Hematopoietic multipotent progenitor cell treated with erythropoietin and hydrocortisone succinate and interleukin-3 and kit ligand, for 15 days (in vitro differentiated cells): Measurements from ENCODE around the gene PPWD1.
"Not testable (repeated sequence)": the region's sequence is repeated elsewhere in the genome, so short reads cannot be mapped to it uniquely, and the experiment has no call there.

Source experiments
- DNase-seq: peaks from one replicate; pipeline ENCODE4 v3.0.0-alpha.2; 2015; ENCODE audit warnings: low spot score

Gene PPWD1

GRCh38 chr5:65562731-65563701 lies at the start of gene PPWD1, which contains the start of gene CENPK:
Gene PPWD1, plus strand, starts transcription at chr5:65563296. Its CDS starts 15 bp downstream, at chr5:65563311.
Gene CENPK, minus strand, starts transcription at chr5:65563168. Its CDS starts 8,261 bp downstream, at chr5:65554907.
- DNase-seq: peak; percentile 94

GRCh38 chr5:65525726-65526125 lies 37.4 kb upstream of the PPWD1 start:
- DNase-seq: no peak

DNA sequence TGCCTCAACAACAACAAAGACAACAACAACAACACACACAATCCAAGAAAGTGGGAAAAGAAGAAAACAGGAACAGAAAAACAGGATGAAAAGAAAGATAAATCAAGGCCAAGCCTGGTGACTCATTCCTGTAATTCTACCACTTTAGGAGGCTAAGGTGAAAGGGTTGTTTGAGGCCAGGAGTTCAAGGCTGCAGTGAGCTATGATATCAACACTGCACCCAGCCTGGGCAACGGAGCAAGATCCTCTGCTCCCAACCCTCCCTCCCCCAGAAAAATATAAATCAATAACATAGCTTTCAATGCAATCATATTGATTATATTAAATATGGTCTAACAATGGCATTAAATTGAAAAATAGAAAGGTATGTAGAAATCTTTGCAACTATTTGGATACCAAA lies 32.2 kb upstream of the PPWD1 start:
- DNase-seq: no peak

GRCh38 chr5:65535529-65535987 lies 27.5 kb upstream of the PPWD1 start:
- no peak for DNase-seq

- no peak for DNase-seq
These were observed 23.3 kb upstream of the PPWD1 start for GRCh38 chr5:65539827-65540226.

GRCh38 chr5:65544473-65544872 lies 18.6 kb upstream of the PPWD1 start:
- no peak for DNase-seq

- no peak for DNase-seq
These were observed 17.0 kb upstream of the PPWD1 start for GRCh38 chr5:65546141-65546540.

- DNase-seq: no peak
These were observed 14.8 kb upstream of the PPWD1 start for GRCh38 chr5:65548281-65548680.

DNA sequence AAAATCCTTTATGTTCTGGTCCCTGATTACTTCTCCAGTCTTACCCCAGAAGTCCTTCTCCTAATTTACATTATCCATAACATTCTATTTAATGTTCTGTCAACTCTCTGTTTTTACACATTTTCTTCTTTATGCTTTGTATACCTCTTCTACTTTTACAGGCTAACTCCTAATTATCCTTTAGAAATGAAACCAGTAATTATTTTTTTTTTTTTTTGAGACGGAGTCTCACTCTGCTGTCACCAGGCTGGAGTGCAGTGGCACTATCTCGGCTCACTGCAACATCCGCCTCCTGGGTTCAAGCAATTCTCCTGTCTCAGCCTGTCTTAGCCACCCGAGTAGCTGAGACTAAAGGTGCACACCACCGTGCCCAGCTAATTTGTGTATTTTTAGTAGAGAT lies 9.2 kb upstream of the PPWD1 start:
- DNase-seq: no peak

- no peak for DNase-seq
These were observed 7.8 kb upstream of the PPWD1 start for GRCh38 chr5:65555287-65555686.

GRCh38 chr5:65556181-65556580 lies 6.9 kb upstream of the PPWD1 start:
- DNase-seq: no peak

GRCh38 chr5:65556718-65557117 lies 6.4 kb upstream of the PPWD1 start:
- no peak for DNase-seq

DNA sequence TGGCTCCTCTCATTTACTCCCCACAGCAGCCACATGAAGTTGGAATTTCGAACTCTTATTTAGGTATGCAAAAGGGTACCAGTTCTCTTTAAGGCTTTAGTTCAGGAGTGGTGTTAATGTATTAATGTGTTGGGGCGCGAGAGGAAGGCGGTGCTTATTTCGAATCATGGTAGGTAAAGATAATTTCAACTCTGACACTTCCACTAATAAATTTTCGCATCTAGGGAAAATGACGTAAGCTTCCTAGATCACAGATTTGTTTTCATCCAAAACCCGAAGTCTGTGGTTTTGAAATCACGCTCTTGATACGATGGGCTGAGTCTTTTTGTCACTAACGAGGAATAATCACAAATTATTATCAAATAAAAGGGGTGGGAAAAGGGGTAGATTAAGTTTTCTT lies 681 bp downstream of the PPWD1 start:
- peak; percentile 45 for DNase-seq

DNA sequence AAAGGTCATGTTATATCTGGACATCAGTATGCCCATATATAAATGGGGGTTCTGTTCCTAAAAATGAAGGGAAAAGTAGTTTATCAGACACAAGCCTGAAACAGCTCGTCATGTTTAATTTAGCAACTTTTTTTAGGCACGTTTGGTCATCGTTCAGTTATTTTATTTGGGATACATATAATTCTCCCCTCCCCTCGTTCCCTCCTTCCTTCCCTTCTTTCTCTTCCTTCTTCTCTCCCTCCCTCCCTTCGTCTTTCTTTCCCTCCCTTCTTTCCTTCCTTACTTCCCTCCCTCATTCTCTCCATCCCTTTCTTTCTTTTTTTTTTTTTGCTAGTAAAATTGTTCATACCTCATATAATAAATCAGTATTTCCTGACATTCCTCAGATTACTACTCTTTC lies 3.4 kb downstream of the PPWD1 start:
- DNase-seq: no peak

DNA sequence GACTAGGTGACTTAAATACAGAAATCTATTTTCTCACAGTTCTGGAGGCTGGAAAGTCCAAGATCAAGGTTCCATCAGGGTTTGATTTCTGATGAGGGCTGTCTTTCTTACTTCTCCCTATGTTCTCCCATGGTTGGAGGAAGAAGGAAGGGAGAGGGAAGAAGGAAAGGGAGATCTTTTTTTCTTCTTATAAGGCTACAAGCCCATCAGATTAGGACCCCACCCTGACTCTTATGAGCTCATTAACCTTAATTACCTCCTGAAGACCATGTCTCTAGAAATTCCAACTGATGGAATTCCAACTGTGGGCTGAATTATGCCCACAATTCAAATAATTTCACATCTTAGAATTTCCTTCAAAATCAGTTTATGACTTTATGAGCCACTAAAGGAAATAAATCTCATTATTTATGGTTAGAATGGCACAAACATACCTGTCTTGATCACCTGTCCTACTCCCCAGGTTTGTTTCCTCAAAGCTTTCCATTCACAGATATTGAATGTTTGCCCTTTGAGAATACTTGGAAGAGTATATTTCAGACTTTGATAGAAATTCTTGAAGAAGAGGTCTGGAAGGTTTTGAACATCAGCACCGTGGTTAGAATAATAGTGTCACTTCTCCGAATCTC lies 7.6 kb downstream of the PPWD1 start:
- no peak for DNase-seq

GRCh38 chr5:65577141-65577540 lies 14.0 kb downstream of the PPWD1 start:
- DNase-seq: no peak

- DNase-seq: no peak
These were observed 25.6 kb downstream of the PPWD1 start for GRCh38 chr5:65588694-65589093.

DNA sequence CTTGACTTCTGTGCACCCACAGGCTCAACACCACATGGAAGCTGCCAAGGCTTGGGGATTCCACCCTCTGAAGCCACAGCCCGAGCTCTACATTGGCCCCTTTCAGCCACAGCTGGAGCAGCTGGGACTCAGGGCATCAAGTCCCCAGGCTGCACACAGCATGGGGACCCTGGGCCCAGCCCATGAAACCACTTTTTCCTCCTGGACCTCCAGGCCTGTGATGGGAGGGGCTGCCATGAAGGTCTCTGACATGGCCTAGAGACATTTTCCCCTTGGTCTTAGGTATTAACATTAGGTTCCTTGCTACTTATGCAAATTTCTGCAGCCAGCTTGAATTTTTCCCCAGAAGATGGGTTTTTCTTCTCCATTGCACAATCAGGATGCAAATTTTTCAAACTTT lies 38.7 kb downstream of the PPWD1 start:
- DNase-seq: not testable (repeated sequence)

- no peak for DNase-seq
These were observed 48.4 kb downstream of the PPWD1 start for GRCh38 chr5:65611524-65611923.

DNA sequence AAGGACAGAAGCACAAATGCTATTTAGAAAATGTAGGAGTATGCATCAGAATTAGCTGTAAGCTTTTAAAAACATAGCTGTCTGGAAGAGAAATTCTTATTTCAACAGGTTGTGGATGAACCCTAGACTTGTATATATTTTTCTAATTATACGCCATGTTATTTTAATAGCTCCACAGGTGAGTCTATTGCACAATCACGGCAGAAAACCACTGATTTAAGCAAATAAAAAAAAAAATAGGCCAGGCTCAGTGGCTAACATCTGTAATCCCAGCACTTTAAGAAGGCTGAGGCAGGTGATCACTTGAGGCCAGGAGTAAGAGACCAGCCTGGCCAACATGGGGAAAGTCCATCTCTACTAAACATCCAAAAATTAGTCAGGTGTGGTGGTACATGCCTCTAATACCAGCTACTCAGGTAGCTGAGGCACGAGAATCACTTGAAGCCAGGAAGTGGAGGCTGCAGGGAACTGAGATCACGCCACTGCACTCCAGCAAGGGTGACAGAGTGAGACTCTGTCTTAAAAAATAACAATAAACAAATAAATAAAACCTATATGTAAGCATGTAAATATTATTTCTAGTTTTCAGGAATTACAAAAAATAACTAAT lies 49.3 kb downstream of the PPWD1 start:
- DNase-seq: no peak

- no peak for DNase-seq
These were observed 56.9 kb downstream of the PPWD1 start for GRCh38 chr5:65620021-65620420.

DNA sequence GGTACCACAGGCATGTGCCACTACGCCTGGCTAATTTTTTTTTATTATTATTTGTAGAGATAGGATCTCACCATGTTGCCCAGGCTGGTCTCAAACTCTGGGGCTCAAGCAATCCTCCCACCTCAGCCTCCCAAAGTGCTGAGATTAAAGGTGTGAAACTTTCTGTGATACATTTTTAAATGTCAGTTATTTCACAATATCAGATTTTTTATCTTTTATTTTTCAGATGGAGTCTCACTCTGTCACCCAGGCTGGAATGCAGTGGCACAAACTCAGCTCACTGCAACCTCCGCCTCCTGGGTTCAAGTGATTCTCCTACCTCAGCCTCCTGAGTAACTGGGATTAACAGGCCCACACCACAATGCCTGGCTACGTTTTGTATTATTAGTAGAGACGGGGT lies 58.9 kb downstream of the PPWD1 start:
- DNase-seq: not testable (repeated sequence)

DNA sequence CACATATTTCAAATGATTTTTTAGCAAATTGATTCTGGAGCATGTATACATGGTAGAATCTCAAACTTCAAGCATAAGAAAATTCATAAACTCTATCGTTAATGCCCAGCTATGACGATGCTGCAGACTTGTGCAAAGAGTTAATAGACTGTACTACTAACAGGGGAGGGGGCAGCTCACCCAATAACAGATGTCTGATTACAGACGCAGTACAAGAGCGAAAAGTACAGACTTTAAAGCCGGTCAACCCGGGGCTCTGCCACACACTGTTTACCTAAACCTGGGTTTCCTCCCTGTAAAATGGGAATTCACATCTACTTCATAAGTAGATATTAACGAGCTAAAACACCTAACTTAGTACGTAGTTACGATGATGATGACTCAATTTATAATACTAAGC lies 60.4 kb downstream of the PPWD1 start:
- DNase-seq: no peak
